Neural cell (in vitro differentiated cells): ENCODE data around the gene GPC3. TPM values are rescaled to one million over a fixed set of nuclear protein-coding genes. Genes with fewer than 3 reads are reported as not detected.

Source experiments
- H2AFZ ChIP-seq: fragments of 200-600, 300-800 bp; sonication (generic), shearing (Covaris generic); 2 replicates; pipeline ENCODE4 v1.6.0; 2014; ENCODE audit warnings: low read depth, mild to moderate bottlenecking, antibody characterized with exemption, low read length, moderate library complexity
- H3F3A ChIP-seq: fragments of 200-600 bp; shearing (Covaris generic); 2 replicates; pipeline ENCODE4 v1.6.1; 2016; ENCODE audit warnings: mild to moderate bottlenecking, moderate library complexity, mixed read lengths, antibody characterized with exemption, low read length; ENCODE audit not compliant: insufficient read depth, poor library complexity, severe bottlenecking
- H3K27ac ChIP-seq: fragments of 200-600, 300-800 bp; sonication (generic), shearing (Covaris generic); 2 replicates; pipeline ENCODE4 v1.5.1; 2014; ENCODE audit warnings: mild to moderate bottlenecking, low read length, moderate library complexity
- H3K27me3 ChIP-seq: fragments of 300-800, 200-600 bp; sonication (generic), shearing (Covaris generic); 2 replicates; pipeline ENCODE4 v1.6.0; 2014; ENCODE audit warnings: mild to moderate bottlenecking, low read depth, low read length, moderate library complexity; ENCODE audit not compliant: insufficient read depth
- H3K36me3 ChIP-seq: fragments of 300-800, 200-600 bp; sonication (generic), shearing (Covaris generic); 2 replicates; pipeline ENCODE4 v1.5.1; 2014; ENCODE audit warnings: mild to moderate bottlenecking, antibody characterized with exemption, low read length, moderate library complexity; ENCODE audit not compliant: insufficient read depth
- H3K4me2 ChIP-seq: fragments of 300-800, 200-600 bp; sonication (generic), shearing (Covaris generic); 2 replicates; pipeline ENCODE4 v1.6.0; 2014; ENCODE audit warnings: mild to moderate bottlenecking, low read length
- H3K4me3 ChIP-seq: fragments of 300-800, 200-600 bp; sonication (generic), shearing (Covaris generic); 2 replicates; pipeline ENCODE4 v1.5.1; 2014; ENCODE audit warnings: mild to moderate bottlenecking, low read length, moderate library complexity
- H3K79me2 ChIP-seq: fragments of 200-600 bp; shearing (Covaris generic); replicated peaks from 2 replicates; pipeline ENCODE4 v1.6.0; 2014; ENCODE audit warnings: mild to moderate bottlenecking, low read length, moderate library complexity; ENCODE audit not compliant: insufficient read depth
- H3K9ac ChIP-seq: fragments of 300-800, 200-600 bp; sonication (generic), shearing (Covaris generic); 2 replicates; pipeline ENCODE4 v1.6.1; 2016; ENCODE audit warnings: mild to moderate bottlenecking, low read length, mixed read lengths
- H3K9me2 ChIP-seq: fragments of 200-600 bp; shearing (Covaris generic); 2 replicates; pipeline ENCODE4 v1.6.1; 2016; ENCODE audit warnings: mild to moderate bottlenecking, low read length, mixed read lengths; ENCODE audit not compliant: insufficient read depth
- H3K9me3 ChIP-seq: fragments of 200-600, 300-800 bp; sonication (generic), shearing (Covaris generic); 2 replicates; pipeline ENCODE4 v1.6.1; 2016; ENCODE audit warnings: mild to moderate bottlenecking, mixed run types, low read length, moderate library complexity, mixed read lengths
- H4K20me1 ChIP-seq: fragments of 200-600 bp; shearing (Covaris generic); 2 replicates; pipeline ENCODE4 v1.6.1; 2016; ENCODE audit warnings: mild to moderate bottlenecking, mixed run types; ENCODE audit not compliant: insufficient read depth
- CTCF ChIP-seq: fragments of 450-650 bp; IDR thresholded peaks from 2 replicates; pipeline ENCODE4 v1.5.1; 2014; ENCODE audit warnings: antibody characterized with exemption, mild to moderate bottlenecking, moderate library complexity; ENCODE audit not compliant: poor library complexity, severe bottlenecking
- EP300 ChIP-seq: fragments of 450-650 bp; conservative IDR thresholded peaks from 2 replicates; pipeline ENCODE4 v1.6.1; 2014; ENCODE audit warnings: antibody characterized with exemption, mild to moderate bottlenecking, moderate library complexity; ENCODE audit not compliant: poor library complexity, severe bottlenecking
- EZH2 ChIP-seq: fragments of 200-600, 300-800 bp; shearing (Covaris generic), sonication (generic); IDR thresholded peaks from 2 replicates; pipeline ENCODE4 v1.6.1; 2014; ENCODE audit warnings: antibody characterized with exemption, low read length, borderline replicate concordance, mild to moderate bottlenecking; ENCODE audit not compliant: insufficient read depth, poor library complexity, severe bottlenecking
- MXI1 ChIP-seq: fragments of 450-650 bp; conservative IDR thresholded peaks from 2 replicates; pipeline ENCODE4 v1.6.1; 2014; ENCODE audit warnings: antibody characterized with exemption, mild to moderate bottlenecking; ENCODE audit not compliant: poor library complexity, severe bottlenecking
- POLR2AphosphoS5 ChIP-seq: IDR thresholded peaks from 2 replicates; pipeline ENCODE4 v1.6.1; 2012
- RAD21 ChIP-seq: fragments of 450-650 bp; conservative IDR thresholded peaks from 2 replicates; pipeline ENCODE4 v1.6.1; 2014; ENCODE audit warnings: antibody characterized with exemption, mild to moderate bottlenecking, moderate library complexity
- REST ChIP-seq: IDR thresholded peaks from 2 replicates; pipeline ENCODE4 v1.6.1; 2012; ENCODE audit warnings: borderline replicate concordance
- SMC3 ChIP-seq: fragments of 450-650 bp; conservative IDR thresholded peaks from 2 replicates; pipeline ENCODE4 v1.6.1; 2014; ENCODE audit warnings: antibody characterized with exemption, mild to moderate bottlenecking, moderate library complexity; ENCODE audit not compliant: poor library complexity
- TAF1 ChIP-seq: IDR thresholded peaks from 2 replicates; pipeline ENCODE4 v1.6.1; 2012; ENCODE audit warnings: low read depth
- polyA plus RNA-seq: library from polyadenylated mRNA; depleted of rRNA; stranded (reverse); fragments of >200 nt; gene quantifications from 2 replicates; pipeline ENCODE4 v1.2.3, GENCODE V29; 2014

GPC3 gene
- polyA plus RNA-seq, 1 donor from 2014 or later: 2.1 TPM

DNA sequence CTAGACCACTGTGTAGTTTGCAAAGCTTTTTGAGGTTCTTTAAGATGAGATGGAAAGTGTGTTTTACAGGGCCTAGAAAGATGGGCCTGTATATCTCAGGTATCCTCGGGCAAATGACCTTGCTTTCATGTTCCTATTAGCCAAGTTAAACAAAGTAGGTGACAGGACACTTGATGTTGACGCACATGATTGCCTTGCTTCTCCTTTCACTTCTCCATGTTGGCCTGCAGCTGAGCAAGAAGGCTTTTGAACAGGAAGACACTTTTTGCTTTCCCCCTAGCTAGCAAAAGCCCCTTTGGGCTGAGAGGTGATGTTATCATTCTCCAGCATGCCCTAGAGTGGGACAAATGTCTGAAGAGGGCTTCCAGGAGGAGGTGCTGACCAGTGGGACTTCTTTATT is 202.1 kb downstream of the GPC3 start:
- Histone ChIP-seq H3K27ac (no peak overlapping the region), H3K36me3 (no peaks in the 10 kb centered on the region), H4K20me1 (no peaks in the 10 kb centered on the region)

GRCh38 chrX:133781174-133781573 is 204.2 kb downstream of the GPC3 start:
- H3K4me3 ChIP-seq: no peak overlapping the region
- no peak overlapping the region for H3K9ac ChIP-seq
- TF ChIP-seq RAD21: no peak
- no peak for TF ChIP-seq EZH2
- TF ChIP-seq MXI1: no peak
- no peak for TF ChIP-seq CTCF
- TF ChIP-seq EP300: no peak
- no peak for TF ChIP-seq REST
- no peaks in the 10 kb centered on the region for H3F3A ChIP-seq
- H3K27me3 ChIP-seq: no peaks in the 10 kb centered on the region
- H3K27ac ChIP-seq: no peak overlapping the region
- no peak overlapping the region for H3K4me2 ChIP-seq
- no peaks in the 10 kb centered on the region for H3K36me3 ChIP-seq
- no peaks in the 10 kb centered on the region for H3K9me3 ChIP-seq
- no peaks in the 10 kb centered on the region for H3K9me2 ChIP-seq
- H3K79me2 ChIP-seq: no peaks in the 10 kb centered on the region
- H4K20me1 ChIP-seq: no peaks in the 10 kb centered on the region
- H2AFZ ChIP-seq: no peak overlapping the region

More for the DNA sequence above, 202.1 kb downstream of the GPC3 start:
- H3K27me3 ChIP-seq: no peaks in the 10 kb centered on the region
- no peak overlapping the region for H3K4me3 ChIP-seq
- H3K4me2 ChIP-seq: no peak overlapping the region
- no peaks in the 10 kb centered on the region for H3K9me2 ChIP-seq
- TF ChIP-seq TAF1 (no peak), SMC3 (no peak), MXI1 (no peak), EP300 (no peak), REST (no peak), EZH2 (no peak), RAD21 (no peak), CTCF (no peak), POLR2AphosphoS5 (no peak)
- H3K9me3 ChIP-seq: no peaks in the 10 kb centered on the region
- no peaks in the 10 kb centered on the region for H3K79me2 ChIP-seq
- no peaks in the 10 kb centered on the region for H3F3A ChIP-seq
- H2AFZ ChIP-seq: no peak overlapping the region
- no peak overlapping the region for H3K9ac ChIP-seq
